Osteoblast (primary cell): ENCODE measurements around the gene USP49. TPM values are rescaled to one million over a fixed set of nuclear protein-coding genes. Genes with fewer than 3 reads are reported as not detected.
"Not testable (repeated sequence)": the region's sequence is repeated elsewhere in the genome, so short reads cannot be mapped to it uniquely, and the experiment has no call there.

ENCODE experiments used
- DNase-seq: peaks from one replicate; pipeline ENCODE4 v3.0.0; 2011; ENCODE audit warnings: low spot score, mixed read lengths; ENCODE audit not compliant: insufficient read length; ENCODE audit errors: missing footprints
- H2AFZ ChIP-seq: 2 replicates; pipeline ENCODE4 v1.6.0; 2011; ENCODE audit warnings: mild to moderate bottlenecking, low read length
- H3K27ac ChIP-seq: 2 replicates; pipeline ENCODE4 v1.5.1; 2011; ENCODE audit warnings: mild to moderate bottlenecking, low read depth, low read length, moderate library complexity
- H3K27me3 ChIP-seq: 2 replicates; pipeline ENCODE4 v1.6.0; 2012; ENCODE audit warnings: mild to moderate bottlenecking, control low read depth, inconsistent platforms, low read length, moderate library complexity; ENCODE audit not compliant: insufficient read depth
- H3K36me3 ChIP-seq: 2 replicates; pipeline ENCODE4 v1.5.1; 2011; ENCODE audit warnings: mild to moderate bottlenecking, low read length, control low read depth, moderate library complexity; ENCODE audit not compliant: insufficient read depth
- H3K4me1 ChIP-seq: 2 replicates; pipeline ENCODE4 v1.5.1; 2011; ENCODE audit warnings: mild to moderate bottlenecking, low read length, control low read depth, moderate library complexity; ENCODE audit not compliant: insufficient read depth
- H3K4me2 ChIP-seq: 2 replicates; pipeline ENCODE4 v1.6.0; 2011; ENCODE audit warnings: mild to moderate bottlenecking, low read length; ENCODE audit not compliant: insufficient read depth
- H3K4me3 ChIP-seq: fragments of 200-600 bp; sonication (generic); 3 replicates; pipeline ENCODE4 v1.5.1; 2012; ENCODE audit warnings: mild to moderate bottlenecking, low read length, inconsistent platforms; ENCODE audit not compliant: insufficient read depth
- H3K79me2 ChIP-seq: 2 replicates; pipeline ENCODE4 v1.6.0; 2012; ENCODE audit warnings: mild to moderate bottlenecking, low read length, control low read depth, inconsistent platforms; ENCODE audit not compliant: insufficient read depth
- H3K9me3 ChIP-seq: 2 replicates; pipeline ENCODE4 v1.5.1; 2011; ENCODE audit warnings: low read depth, low read length, control low read depth
- H4K20me1 ChIP-seq: 2 replicates; pipeline ENCODE4 v1.6.0; 2012; ENCODE audit warnings: mild to moderate bottlenecking, low read length, control low read depth; ENCODE audit not compliant: insufficient read depth
- total RNA-seq: library from RNA; depleted of rRNA; stranded (reverse); fragments of >200 nt; gene quantifications from 2 replicates; pipeline ENCODE4 v1.2.3, GENCODE V29; 2012
- TF ChIP-seq, protein P1 (sequence below): IDR thresholded peaks from 2 replicates; pipeline ENCODE4 v1.5.1; 2011; ENCODE audit warnings: mild to moderate bottlenecking, low read depth, low read length, moderate library complexity; ENCODE audit errors: extremely low read depth

The USP49 gene
- total RNA-seq, 1 donor: 3.6 TPM

DNA sequence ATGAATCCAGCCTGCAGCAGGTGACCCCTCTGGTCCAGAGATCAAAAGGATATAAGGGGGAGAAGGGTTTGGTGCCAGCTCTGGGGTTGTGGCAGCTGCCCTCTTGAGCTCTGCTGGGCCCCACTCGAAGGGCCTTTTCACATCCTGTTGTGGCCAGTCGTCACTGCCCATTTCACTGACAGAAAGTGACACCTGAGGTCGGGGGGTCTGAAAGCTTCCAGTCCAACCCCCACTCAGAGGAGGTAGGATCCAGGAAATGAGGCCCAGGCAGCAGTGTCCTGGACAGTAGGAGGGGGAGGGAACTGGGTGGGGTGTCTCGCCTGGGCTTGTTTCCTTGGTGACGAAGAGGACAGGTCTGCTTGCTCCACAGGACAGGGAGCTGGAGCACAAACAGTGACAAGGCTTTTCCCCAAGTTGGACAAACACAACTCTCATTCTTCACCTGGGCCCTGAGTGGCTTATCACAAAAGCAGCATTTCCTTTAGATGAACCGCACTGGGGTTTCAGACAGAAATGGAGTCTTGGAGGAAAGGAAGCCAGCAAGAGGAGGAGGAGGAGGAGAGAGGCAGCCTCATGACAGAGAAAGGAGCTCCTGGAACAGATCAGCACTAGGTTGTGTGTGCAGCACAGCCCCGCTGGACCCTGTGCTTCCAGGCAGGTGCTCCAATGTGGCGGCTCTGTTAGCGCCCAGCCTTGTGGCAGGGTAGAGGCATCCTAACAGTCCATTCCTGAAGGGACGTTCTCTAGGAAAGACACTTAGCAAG lies 126.4 kb downstream of the USP49 start:
- Histone ChIP-seq H3K4me2 (no peak overlapping the region), H2AFZ (no peak overlapping the region), H3K79me2 (no peaks in the 10 kb centered on the region), H3K36me3 (peaks cover 18% of the 10 kb centered on the region), H3K9me3 (no peaks in the 10 kb centered on the region), H3K4me1 (peaks cover 6% of the 10 kb centered on the region), H3K4me3 (no peak overlapping the region), H3K27ac (no peak overlapping the region), H3K27me3 (no peaks in the 10 kb centered on the region), H4K20me1 (no peaks in the 10 kb centered on the region)
- TF ChIP-seq, protein P1, sequence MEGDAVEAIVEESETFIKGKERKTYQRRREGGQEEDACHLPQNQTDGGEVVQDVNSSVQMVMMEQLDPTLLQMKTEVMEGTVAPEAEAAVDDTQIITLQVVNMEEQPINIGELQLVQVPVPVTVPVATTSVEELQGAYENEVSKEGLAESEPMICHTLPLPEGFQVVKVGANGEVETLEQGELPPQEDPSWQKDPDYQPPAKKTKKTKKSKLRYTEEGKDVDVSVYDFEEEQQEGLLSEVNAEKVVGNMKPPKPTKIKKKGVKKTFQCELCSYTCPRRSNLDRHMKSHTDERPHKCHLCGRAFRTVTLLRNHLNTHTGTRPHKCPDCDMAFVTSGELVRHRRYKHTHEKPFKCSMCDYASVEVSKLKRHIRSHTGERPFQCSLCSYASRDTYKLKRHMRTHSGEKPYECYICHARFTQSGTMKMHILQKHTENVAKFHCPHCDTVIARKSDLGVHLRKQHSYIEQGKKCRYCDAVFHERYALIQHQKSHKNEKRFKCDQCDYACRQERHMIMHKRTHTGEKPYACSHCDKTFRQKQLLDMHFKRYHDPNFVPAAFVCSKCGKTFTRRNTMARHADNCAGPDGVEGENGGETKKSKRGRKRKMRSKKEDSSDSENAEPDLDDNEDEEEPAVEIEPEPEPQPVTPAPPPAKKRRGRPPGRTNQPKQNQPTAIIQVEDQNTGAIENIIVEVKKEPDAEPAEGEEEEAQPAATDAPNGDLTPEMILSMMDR: no peak
- peak; percentile 51 for DNase-seq

DNA sequence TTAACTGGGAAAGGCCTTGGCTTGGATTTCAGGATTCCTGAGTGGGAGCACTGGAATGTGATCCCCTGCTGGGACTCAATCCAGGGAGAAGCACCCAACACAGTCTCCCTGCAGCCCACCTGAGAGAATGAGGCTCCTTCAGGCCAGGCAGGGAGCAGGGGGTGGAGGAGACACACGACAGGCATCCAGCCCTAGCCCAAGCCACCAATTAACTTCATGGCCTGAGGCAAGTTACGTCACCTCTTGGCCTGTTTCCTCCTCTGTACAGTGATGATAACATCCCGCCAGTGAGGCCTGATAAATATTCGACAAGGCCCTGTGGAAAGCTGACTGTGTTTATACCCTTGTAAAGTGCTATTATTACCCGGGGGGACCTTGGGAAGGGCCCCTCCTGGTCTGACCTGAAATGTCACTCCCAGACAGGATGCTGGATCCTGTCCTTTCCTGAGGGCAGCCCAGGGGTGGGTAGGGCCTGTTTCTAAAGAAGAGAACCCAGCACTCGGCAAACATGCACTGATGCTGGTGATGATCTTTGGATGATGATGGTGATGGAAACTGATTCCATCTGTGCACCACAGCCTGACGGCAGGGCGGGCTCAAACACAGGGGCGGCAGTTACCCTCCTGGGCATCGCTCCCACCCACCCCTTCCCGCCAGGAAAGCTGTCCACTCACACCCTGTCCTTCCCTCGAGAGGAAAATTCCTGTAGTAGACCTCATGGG lies 127.9 kb downstream of the USP49 start:
- Histone ChIP-seq H3K36me3 (peaks cover 10% of the 10 kb centered on the region), H3K9me3 (no peaks in the 10 kb centered on the region), H3K79me2 (no peaks in the 10 kb centered on the region), H3K4me2 (no peak overlapping the region), H3K4me3 (no peak overlapping the region), H3K4me1 (peaks cover 6% of the 10 kb centered on the region), H2AFZ (peak overlapping the region; percentile 67), H3K27me3 (no peaks in the 10 kb centered on the region), H3K27ac (peak overlapping the region; percentile 39), H4K20me1 (no peaks in the 10 kb centered on the region)
- TF ChIP-seq, protein P1: no peak
- peak; percentile 94 for DNase-seq

DNA sequence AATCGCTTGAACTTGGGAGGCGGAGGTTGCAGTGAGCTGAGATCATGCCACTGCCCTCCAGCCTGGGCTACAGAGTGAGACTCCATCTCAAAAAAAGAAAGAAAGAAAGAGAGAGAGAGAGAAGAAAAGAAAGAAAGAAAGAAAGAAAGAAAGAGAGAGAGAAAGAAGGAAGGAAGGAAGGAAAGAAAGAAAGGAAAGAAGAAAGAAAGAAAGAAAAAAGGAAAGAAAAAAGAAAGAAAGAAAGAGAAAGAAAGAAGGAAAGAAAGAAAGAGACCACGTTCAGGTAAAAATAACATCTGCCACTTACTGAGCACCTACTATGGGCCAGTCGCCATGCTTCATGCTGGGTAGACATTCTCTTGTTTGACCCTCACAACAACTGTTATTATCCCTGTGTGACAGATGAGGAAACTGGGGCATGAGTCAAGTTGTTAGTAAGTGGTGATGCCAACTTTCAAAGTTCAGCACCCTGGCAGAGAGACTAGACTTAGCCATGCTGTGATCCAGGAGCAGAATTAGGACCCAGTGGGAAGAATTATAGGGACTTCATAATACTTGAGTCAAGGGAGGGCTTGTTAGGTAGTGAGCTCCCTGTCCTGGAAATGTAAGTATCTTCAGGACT lies 129.0 kb downstream of the USP49 start:
- H3K4me2 ChIP-seq, H3K4me3 ChIP-seq, H3K36me3 ChIP-seq, H3K27me3 ChIP-seq, H2AFZ ChIP-seq, H3K79me2 ChIP-seq, H3K9me3 ChIP-seq, H3K27ac ChIP-seq, H4K20me1 ChIP-seq, H3K4me1 ChIP-seq: not testable (repeated sequence)
- DNase-seq: peak; percentile 69

DNA sequence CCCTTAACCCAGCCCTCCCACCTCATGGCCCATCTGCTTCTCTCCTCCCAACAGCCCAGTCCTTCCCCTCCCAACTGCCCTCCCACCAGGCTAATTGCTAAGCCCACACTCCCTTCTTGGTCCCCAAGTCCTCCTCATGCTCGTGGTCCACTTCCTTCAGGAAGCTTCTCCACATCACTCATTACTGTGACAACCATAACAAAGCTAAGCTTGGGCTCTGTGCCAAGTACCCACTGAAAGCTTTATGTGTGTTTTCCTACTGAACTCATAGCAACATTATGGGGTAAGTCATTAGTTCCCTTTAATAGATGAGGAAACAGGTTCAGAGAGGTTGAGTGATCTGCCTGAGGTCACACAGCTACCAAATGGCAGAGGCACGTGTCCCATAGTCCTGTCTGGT lies 131.7 kb downstream of the USP49 start:
- Histone ChIP-seq H3K4me1 (peaks cover 6% of the 10 kb centered on the region), H3K4me3 (no peak overlapping the region), H4K20me1 (no peaks in the 10 kb centered on the region)

More for the DNA sequence above, 131.7 kb downstream of the USP49 start:
- H3K4me2 ChIP-seq: no peak overlapping the region
- no peaks in the 10 kb centered on the region for H3K36me3 ChIP-seq
- no peak overlapping the region for H2AFZ ChIP-seq
- DNase-seq: peak; percentile 86
- TF ChIP-seq, protein P1: no peak
- H3K79me2 ChIP-seq: no peaks in the 10 kb centered on the region
- no peak overlapping the region for H3K27ac ChIP-seq
- no peaks in the 10 kb centered on the region for H3K27me3 ChIP-seq
- no peaks in the 10 kb centered on the region for H3K9me3 ChIP-seq
